ENCODE measurements around the gene SLC44A1.

Gene SLC44A1

GRCh38 chr9:105307591-105308130, 63.2 kb downstream of the SLC44A1 start:
- no peak for DNase-seq

GRCh38 chr9:105308461-105309341, 64.2 kb downstream of the SLC44A1 start:
- no peak for DNase-seq

- no peak for DNase-seq
Observed at GRCh38 chr9:105309531-105309931, 65.1 kb downstream of the SLC44A1 start.

DNA sequence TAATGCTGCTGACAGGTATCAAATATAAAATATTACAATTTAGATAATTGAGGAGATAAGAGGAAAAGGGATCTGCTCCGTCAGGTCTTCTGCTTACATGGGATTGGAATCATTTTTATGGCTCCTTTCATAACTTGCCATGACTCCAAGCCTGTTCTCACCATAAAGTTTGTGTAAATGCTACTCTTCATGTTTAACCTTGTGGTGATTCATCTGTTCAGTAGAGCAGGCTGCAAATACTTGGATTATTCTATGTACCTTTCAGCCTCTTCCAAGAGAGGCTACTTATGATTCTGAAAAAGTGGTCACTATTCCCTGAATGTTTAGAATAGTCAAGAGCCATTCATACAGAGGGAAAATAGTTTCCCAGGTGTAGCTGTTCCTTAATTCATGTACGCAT, 66.9 kb downstream of the SLC44A1 start:
- no peak for DNase-seq

DNA sequence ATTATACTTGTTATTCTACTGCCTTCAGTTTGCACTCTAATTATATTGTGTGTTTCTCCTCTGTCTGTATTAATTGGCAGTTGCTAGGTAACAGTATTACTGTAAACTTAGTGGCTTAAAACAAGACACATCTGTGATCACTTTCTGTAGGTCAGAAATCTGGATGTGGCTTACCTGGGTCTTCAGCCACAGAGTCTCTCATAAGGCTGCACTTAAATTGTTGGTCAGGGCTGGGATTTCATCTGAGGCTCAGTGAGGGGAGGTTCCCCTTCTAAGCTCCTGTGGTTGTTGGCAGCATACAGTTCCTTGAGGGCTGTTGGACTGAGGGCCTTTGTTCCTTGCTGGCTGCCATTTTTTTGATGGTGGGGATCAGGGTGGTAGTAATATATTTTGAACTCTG, 68.8 kb downstream of the SLC44A1 start:
- no peak for DNase-seq

DNA sequence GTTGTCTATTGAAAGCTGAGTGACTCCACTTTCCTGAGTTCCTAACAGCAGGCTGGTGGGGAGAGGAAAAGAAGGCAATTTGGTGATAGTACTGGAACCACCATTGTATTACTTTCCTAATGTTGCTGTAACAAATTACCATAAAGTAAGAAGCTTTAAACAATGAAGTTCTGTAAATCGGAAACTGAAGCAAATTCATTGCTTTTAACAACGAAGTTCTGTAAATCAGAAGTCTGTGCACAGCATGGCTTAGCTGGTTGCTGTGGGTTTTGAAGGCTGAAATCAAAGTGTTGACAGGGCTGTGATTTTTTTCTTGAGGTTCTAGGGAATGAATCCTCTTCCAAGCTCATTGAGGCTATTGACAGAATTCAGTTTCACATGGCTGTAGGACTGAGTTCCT, 72.3 kb downstream of the SLC44A1 start:
- DNase-seq, result no peak

- no peak for DNase-seq
Observed at GRCh38 chr9:105318729-105319191, 74.3 kb downstream of the SLC44A1 start.

GRCh38 chr9:105319202-105319813, 74.9 kb downstream of the SLC44A1 start:
- DNase-seq, result no peak

DNA sequence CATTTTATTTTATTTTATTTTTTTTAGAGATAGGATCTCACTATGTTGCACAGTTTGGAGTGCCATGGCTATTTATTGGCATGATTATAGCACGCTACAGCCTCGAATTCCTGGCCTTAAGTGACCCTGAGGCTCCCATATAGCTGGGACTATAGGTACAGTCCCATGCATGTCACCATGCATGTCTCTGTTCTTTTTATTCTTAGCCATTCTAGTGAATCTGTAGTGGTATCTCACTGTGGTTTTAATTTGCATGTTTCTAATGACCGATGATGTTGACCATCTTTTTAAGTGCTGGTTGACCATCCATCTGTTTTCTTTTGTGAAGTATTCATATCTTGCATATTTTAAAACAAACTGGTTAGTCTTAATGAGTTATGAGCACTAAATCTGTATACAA, 76.1 kb downstream of the SLC44A1 start:
- no peak for DNase-seq

GRCh38 chr9:105328296-105328695, 83.8 kb downstream of the SLC44A1 start:
- no peak for DNase-seq

DNA sequence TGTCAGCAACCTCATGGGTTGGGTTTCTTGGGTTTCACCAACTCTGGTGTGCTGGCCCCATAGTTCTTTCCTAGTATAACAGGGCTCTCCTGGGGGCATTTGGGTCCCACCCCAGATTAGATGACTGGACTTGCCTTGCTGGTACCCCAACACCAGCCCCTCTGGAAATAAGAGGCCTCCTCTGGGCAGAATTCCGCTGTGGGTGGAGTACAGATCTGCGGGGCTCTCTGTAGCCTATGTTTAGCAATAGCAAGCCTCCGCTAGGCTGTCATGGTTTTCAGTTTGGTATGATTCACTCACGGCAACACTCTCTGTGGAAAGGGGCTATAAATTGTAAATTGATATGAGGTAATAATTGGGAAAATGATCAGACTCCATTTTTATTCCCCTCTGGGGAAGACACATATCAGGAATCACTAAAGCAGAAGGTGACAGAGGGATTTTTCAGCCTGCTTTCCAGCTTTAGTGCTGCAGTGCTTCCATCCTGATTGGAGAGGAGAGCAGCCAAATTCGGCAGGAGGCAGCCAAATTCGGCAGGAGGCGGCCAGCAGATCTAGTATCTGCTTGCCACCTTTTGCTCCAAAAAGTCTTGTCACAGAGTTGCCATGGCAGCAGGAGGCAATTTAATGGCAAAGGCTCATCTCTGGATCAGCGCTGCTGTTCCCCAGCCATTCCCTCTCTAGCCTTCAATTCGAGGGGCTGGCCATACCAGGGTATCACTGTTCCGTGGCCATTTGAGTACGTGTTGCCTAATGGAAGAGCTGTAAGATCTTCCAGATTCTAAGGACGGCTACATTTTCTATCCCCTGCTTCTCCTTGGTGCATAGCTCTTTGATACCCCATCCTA, 84.6 kb downstream of the SLC44A1 start:
- DNase-seq, result no peak

DNA sequence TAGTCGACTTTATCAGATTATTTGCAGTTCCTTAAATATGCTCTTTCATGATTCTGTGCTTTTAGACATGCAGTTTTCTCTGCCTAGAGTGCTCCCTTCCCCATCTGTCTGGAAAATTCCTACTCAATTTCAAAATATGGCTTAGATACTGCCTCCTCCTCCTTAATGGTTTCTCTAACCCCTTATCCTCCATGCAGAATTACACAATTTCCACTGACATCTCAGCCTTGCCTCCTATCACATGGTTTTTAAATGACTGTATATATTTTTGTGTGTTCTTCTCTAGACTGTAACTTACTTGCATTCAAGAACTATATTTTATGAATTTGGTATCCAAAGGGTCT, 85.2 kb downstream of the SLC44A1 start:
- no peak for DNase-seq

DNA sequence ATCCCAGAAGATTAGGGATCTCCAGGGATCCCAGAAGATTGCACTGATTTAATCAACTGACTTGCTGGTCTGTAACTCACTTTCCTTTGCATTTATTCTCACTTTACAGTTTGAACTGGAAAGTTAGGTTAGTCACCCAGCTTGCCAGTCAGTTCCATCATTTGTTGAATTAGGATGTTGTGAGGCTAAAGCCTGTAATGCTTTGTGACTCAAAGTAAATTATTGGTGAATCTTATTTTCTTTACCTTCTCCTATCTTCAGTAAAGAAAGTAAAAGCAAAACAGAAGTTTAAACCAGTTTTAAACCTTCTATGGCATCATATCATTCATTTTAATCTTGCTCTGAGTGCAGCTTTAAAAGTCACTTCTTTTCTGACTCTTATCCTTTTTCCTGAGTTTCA, 85.8 kb downstream of the SLC44A1 start:
- DNase-seq, result no peak

DNA sequence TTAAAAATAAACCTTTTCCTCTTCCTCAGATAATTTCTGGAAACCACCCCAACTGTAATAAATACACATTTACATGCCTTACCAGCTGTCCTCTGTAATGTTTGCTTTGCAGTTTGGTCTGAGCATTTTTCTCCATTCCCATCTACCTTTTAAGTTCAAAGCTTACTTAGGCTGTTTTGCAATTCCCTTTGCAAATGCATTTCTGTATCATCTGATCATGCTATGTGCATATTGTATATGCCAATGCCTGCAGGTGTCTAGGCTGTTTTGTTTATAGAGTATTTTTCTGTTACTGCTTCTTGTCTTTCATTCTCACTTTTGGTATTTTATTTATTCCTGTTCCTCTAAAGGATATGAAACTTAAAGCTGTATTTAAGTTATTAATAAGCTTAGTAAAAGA, 86.3 kb downstream of the SLC44A1 start:
- no peak for DNase-seq

- DNase-seq, result no peak
Observed at GRCh38 chr9:105331160-105331559, 86.7 kb downstream of the SLC44A1 start.

- no peak for DNase-seq
Observed at GRCh38 chr9:105331755-105332154, 87.3 kb downstream of the SLC44A1 start.

DNA sequence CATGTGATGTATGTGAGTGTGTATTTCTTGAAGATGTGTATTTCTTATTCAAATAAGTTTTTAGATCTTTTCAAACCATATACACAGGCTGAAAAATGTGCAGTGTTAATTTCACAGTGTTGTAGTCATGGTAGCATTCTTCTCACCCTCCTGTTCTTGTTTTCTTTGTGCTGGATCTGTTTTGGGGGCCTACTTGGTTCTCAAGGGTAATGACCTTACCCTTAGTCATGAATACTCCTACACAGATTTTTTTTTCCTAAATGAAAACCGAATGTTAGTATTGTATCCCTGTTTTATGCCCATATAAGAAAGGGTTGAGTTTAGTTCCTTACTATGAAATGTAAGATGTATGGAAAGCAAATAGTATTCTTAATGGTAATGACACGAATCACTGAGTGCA, 88.0 kb downstream of the SLC44A1 start:
- DNase-seq, result no peak

- no peak for DNase-seq
Observed at GRCh38 chr9:105333076-105333475, 88.6 kb downstream of the SLC44A1 start.

- DNase-seq, result no peak
Observed at GRCh38 chr9:105333811-105334210, 89.4 kb downstream of the SLC44A1 start.

GRCh38 chr9:105338308-105338707, 93.9 kb downstream of the SLC44A1 start:
- no peak for DNase-seq

DNA sequence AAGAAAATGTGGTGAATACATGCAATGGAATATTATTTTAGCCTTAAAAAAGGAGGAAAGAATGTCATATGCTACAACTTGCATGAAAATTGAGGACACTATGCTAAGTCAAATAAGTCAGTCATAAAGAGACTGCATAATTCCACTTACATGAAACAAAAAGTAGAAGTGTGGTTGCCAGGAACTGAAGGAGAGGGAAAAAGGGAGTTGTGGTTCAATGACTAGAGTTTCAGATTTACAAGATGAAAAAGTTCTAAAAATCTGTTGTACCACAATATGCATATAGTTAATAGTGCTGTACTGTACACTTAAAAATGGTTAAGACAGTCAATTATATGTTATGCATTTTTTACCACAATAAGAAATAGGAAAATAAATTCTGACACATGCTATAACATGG, 95.4 kb downstream of the SLC44A1 start:
- DNase-seq, result no peak

GRCh38 chr9:105341434-105342146, 97.1 kb downstream of the SLC44A1 start:
- no peak for DNase-seq

DNA sequence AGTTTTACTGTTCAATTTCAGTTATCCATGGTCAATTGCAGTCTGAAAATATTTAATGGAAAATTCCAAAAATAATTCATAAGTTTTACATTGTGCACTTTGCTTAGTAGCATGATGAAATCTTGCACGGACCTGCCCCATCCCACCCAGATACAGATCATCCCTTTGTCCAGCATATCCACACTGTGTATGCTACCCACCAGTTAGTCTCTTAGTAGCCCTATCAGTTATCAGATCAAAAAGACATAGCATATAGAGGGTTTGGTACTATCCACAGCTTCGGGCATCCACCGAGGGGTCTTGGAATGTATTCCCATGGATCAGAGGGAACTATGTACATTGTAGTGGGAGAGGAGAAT, 97.7 kb downstream of the SLC44A1 start:
- DNase-seq, result no peak

All from activated CD4-positive, alpha-beta T cell treated with anti-CD3 and anti-CD28 coated beads, Interleukin-2, amount 50 U/mL, for 48 hours (primary cell).